ENCODE data around the gene GLB1L2. TPM values are rescaled to one million over a fixed set of nuclear protein-coding genes. Genes with fewer than 3 reads are reported as not detected.

The GLB1L2 gene
- total and polyA plus RNA-seq, 2 experiments from 2014 or later = 3.3 to 12.3 TPM

DNA sequence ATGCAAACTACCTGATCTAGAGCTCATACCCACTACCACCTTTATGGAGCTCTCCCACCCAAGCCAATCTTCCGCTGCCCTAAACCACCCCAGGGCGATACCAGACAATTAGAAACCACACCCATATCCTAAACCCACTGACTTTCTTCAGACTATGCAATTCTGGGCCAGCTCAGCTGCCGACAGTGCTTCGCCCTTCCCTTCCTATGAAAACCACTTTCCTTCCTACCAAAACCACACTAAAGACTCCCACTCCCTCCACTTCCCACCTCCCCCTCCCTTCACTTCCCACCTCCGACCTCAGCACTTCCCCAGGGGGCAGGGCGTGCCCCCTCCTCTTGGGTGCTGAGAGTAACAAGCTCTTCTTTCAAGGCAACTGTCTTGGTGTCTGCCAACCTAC lies 55.2 kb downstream of the GLB1L2 start:
- Histone ChIP-seq H3K4me3 (no peak overlapping the region), H3K27me3 (ENCODE audit: insufficient read depth) (no peaks in the 10 kb centered on the region), H3K36me3 (ENCODE audit: insufficient read depth) (no peaks in the 10 kb centered on the region), H4K20me1 (replicated peaks; ENCODE audit: insufficient read depth) (peaks cover 11% of the 10 kb centered on the region; the same call in 1 of the 2 replicates), H3K4me1 (ENCODE audit: insufficient read depth) (no peaks in the 10 kb centered on the region), H3K79me2 (replicated peaks; ENCODE audit: insufficient read depth) (no peaks in the 10 kb centered on the region), H3K4me2 (no peak overlapping the region), H3K27ac (ENCODE audit: low read depth) (no peak overlapping the region), H3K9me2 (ENCODE audit: insufficient read depth) (no peaks in the 10 kb centered on the region), H2AFZ (no peak overlapping the region), H3F3A (replicated peaks; ENCODE audit: low read depth) (no peaks in the 10 kb centered on the region)
- ATAC-seq (no peak), DNase-seq (ENCODE audit: low spot score) (no peak)
- no peak overlapping the region; the same call in 1 of the 2 replicates for H3K27ac Mint-ChIP-seq
- peaks cover 12% of the 10 kb centered on the region for H3K4me1 Mint-ChIP-seq
- peaks cover 8% of the 10 kb centered on the region for H3K27me3 Mint-ChIP-seq (ENCODE audit: insufficient read depth, low read depth, poor library complexity)
- peaks cover 23% of the 10 kb centered on the region for H3K36me3 Mint-ChIP-seq (ENCODE audit: low read depth)
- TF ChIP-seq POLR2AphosphoS5 (IDR thresholded peaks at IDR 0.05; ENCODE audit: low read depth) (no peak), EZH2 (IDR thresholded peaks at IDR 0.05; ENCODE audit: low read depth, unreplicated experiment) (no peak), ZNF331 (CRISPR knock-in tag; IDR thresholded peaks at IDR 0.05; ENCODE audit: low read depth) (no peak), STAT1 (IDR thresholded peaks at IDR 0.05; ENCODE audit: unreplicated experiment) (no peak), CREB1 (CRISPR knock-in tag; IDR thresholded peaks at IDR 0.05; ENCODE audit: low read depth) (no peak), CTCF (conservative IDR thresholded peaks at IDR 0.05; ENCODE audit: low read depth in 2 of 2) (no peak), JUNB (IDR thresholded peaks at IDR 0.05; ENCODE audit: unreplicated experiment) (no peak), NANOG (IDR thresholded peaks at IDR 0.05; ENCODE audit: borderline replicate concordance) (no peak)
- TF ChIP-seq, protein P1, sequence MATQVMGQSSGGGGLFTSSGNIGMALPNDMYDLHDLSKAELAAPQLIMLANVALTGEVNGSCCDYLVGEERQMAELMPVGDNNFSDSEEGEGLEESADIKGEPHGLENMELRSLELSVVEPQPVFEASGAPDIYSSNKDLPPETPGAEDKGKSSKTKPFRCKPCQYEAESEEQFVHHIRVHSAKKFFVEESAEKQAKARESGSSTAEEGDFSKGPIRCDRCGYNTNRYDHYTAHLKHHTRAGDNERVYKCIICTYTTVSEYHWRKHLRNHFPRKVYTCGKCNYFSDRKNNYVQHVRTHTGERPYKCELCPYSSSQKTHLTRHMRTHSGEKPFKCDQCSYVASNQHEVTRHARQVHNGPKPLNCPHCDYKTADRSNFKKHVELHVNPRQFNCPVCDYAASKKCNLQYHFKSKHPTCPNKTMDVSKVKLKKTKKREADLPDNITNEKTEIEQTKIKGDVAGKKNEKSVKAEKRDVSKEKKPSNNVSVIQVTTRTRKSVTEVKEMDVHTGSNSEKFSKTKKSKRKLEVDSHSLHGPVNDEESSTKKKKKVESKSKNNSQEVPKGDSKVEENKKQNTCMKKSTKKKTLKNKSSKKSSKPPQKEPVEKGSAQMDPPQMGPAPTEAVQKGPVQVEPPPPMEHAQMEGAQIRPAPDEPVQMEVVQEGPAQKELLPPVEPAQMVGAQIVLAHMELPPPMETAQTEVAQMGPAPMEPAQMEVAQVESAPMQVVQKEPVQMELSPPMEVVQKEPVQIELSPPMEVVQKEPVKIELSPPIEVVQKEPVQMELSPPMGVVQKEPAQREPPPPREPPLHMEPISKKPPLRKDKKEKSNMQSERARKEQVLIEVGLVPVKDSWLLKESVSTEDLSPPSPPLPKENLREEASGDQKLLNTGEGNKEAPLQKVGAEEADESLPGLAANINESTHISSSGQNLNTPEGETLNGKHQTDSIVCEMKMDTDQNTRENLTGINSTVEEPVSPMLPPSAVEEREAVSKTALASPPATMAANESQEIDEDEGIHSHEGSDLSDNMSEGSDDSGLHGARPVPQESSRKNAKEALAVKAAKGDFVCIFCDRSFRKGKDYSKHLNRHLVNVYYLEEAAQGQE (IDR thresholded peaks at IDR 0.05; ENCODE audit: unreplicated experiment) = no peak
- no peaks in the 10 kb centered on the region; the same call in 2 of the 3 replicates for H3K9me3 Mint-ChIP-seq
- no peak overlapping the region for H3K4me3 Mint-ChIP-seq

GRCh38 chr11:134387501-134387900 lies 55.7 kb downstream of the GLB1L2 start:
- H3K4me3 Mint-ChIP-seq = no peak overlapping the region
- no peaks in the 10 kb centered on the region for H3K36me3 ChIP-seq (ENCODE audit: insufficient read depth)
- no peak overlapping the region for H2AFZ ChIP-seq
- DNase-seq (ENCODE audit: low spot score) (no peak), ATAC-seq (no peak)
- H4K20me1 ChIP-seq (replicated peaks; ENCODE audit: insufficient read depth) = peaks cover 14% of the 10 kb centered on the region; the same call in 1 of the 2 replicates
- H3K4me1 ChIP-seq (ENCODE audit: insufficient read depth) = no peaks in the 10 kb centered on the region
- no peak overlapping the region for H3K4me3 ChIP-seq
- H3K4me2 ChIP-seq = no peak overlapping the region
- no peaks in the 10 kb centered on the region for H3F3A ChIP-seq (replicated peaks; ENCODE audit: low read depth)
- H3K27ac Mint-ChIP-seq = no peak overlapping the region
- no peaks in the 10 kb centered on the region for H3K79me2 ChIP-seq (replicated peaks; ENCODE audit: insufficient read depth)
- no peaks in the 10 kb centered on the region; the same call in 2 of the 3 replicates for H3K9me3 Mint-ChIP-seq
- H3K27ac ChIP-seq (ENCODE audit: low read depth) = no peak overlapping the region
- no peaks in the 10 kb centered on the region for H3K9me2 ChIP-seq (ENCODE audit: insufficient read depth)
- H3K4me1 Mint-ChIP-seq = peaks cover 12% of the 10 kb centered on the region
- no peaks in the 10 kb centered on the region for H3K27me3 ChIP-seq (ENCODE audit: insufficient read depth)
- peaks cover 8% of the 10 kb centered on the region for H3K27me3 Mint-ChIP-seq (ENCODE audit: insufficient read depth, low read depth, poor library complexity)
- peaks cover 19% of the 10 kb centered on the region for H3K36me3 Mint-ChIP-seq (ENCODE audit: low read depth)
- TF ChIP-seq, protein P2, sequence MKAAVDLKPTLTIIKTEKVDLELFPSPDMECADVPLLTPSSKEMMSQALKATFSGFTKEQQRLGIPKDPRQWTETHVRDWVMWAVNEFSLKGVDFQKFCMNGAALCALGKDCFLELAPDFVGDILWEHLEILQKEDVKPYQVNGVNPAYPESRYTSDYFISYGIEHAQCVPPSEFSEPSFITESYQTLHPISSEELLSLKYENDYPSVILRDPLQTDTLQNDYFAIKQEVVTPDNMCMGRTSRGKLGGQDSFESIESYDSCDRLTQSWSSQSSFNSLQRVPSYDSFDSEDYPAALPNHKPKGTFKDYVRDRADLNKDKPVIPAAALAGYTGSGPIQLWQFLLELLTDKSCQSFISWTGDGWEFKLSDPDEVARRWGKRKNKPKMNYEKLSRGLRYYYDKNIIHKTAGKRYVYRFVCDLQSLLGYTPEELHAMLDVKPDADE (IDR thresholded peaks at IDR 0.05) = no peak
- TF ChIP-seq STAT1 (IDR thresholded peaks at IDR 0.05; ENCODE audit: unreplicated experiment) = no peak
- TF ChIP-seq ZNF331 (CRISPR knock-in tag; IDR thresholded peaks at IDR 0.05; ENCODE audit: low read depth) = no peak
- no peak for TF ChIP-seq JUNB (IDR thresholded peaks at IDR 0.05; ENCODE audit: unreplicated experiment)
- no peak for TF ChIP-seq EZH2phosphoT487 (IDR thresholded peaks at IDR 0.05; ENCODE audit: unreplicated experiment)
- TF ChIP-seq, protein P1 (IDR thresholded peaks at IDR 0.05; ENCODE audit: unreplicated experiment) = no peak
- no peak for TF ChIP-seq POLR2AphosphoS5 (IDR thresholded peaks at IDR 0.05; ENCODE audit: low read depth)
- no peak for TF ChIP-seq CTCF (conservative IDR thresholded peaks at IDR 0.05; ENCODE audit: low read depth in 2 of 2)
- no peak for TF ChIP-seq ZNF114 (CRISPR knock-in tag; IDR thresholded peaks at IDR 0.05)

All from GM23338 (cell line).